Esophagus (tissue), 2 donors: ENCODE data around the gene CLCNKA. TPM values are rescaled to one million over a fixed set of nuclear protein-coding genes. Genes with fewer than 3 reads are reported as not detected.

Experiments used
- H3K27ac ChIP-seq, 2 donors: one replicate each; pipeline ENCODE4 v1.5.1; 2013; ENCODE audit warnings: low read depth in 2 of 2, mild to moderate bottlenecking in 2 of 2, inconsistent platforms in 1 of 2, low read length in 1 of 2, moderate library complexity in 1 of 2
- H3K27me3 ChIP-seq, 2 donors: one replicate each; pipeline ENCODE4 v1.6.1; 2013; ENCODE audit warnings: low read length in 2 of 2, control low read depth in 1 of 2, mild to moderate bottlenecking in 1 of 2; ENCODE audit not compliant: insufficient read depth in 2 of 2, control insufficient read depth in 1 of 2
- H3K36me3 ChIP-seq, 2 donors: one replicate each; pipeline ENCODE4 v1.6.1; 2013; ENCODE audit warnings: low read length in 1 of 2; ENCODE audit not compliant: control insufficient read depth in 2 of 2, insufficient read depth in 2 of 2
- H3K4me1 ChIP-seq, 2 donors: one replicate each; pipeline ENCODE4 v1.6.1; 2013; ENCODE audit warnings: low read length in 1 of 2; ENCODE audit not compliant: control insufficient read depth in 2 of 2, insufficient read depth in 2 of 2
- H3K4me3 ChIP-seq, 2 donors: one replicate each; pipeline ENCODE4 v1.5.1; 2013; ENCODE audit warnings: low read length in 2 of 2, mild to moderate bottlenecking in 2 of 2, low read depth in 1 of 2, moderate library complexity in 1 of 2
- H3K9me3 ChIP-seq, 2 donors: one replicate each; pipeline ENCODE4 v1.6.1; 2013; ENCODE audit warnings: mild to moderate bottlenecking in 2 of 2, low read depth in 1 of 2, low read length in 1 of 2, moderate library complexity in 1 of 2; ENCODE audit not compliant: control insufficient read depth in 2 of 2, insufficient read depth in 1 of 2
- WGBS, 2 donors: extraction: QIAGEN DNeasy Blood & Tissue Kit; methylation state at CpG; one replicate each; pipeline ENCODE4 v1.1.7; 2013; 5-methylcytosine and 5-hydroxymethylcytosine counted together
- polyA plus RNA-seq, 2 donors: library from polyadenylated mRNA; stranded (reverse); fragments of 200-250 nt; gene quantifications; one replicate each; pipeline ENCODE4 v1.2.3, GENCODE V29; 2013
- donor health status: healthy with polysubstance abuse.
- donor health status: Bipolar disorder and iron deficiency.

Gene CLCNKA
- polyA plus RNA-seq, 2 donors = 0.04 to 0.06 TPM

- H3K4me1 ChIP-seq = peaks cover 0 to 9% of the 10 kb centered on the region in 2 donors
- 71 to 74% methylated on average over 8 of the region's 8 CpGs for WGBS, 2 donors
- no peaks in the 10 kb centered on the region for H3K27me3 ChIP-seq
- no peaks in the 10 kb centered on the region for H3K9me3 ChIP-seq
- no peaks in the 10 kb centered on the region for H3K36me3 ChIP-seq
- no peak overlapping the region for H3K27ac ChIP-seq
- H3K4me3 ChIP-seq = no peak overlapping the region
Measured at GRCh38 chr1:16065269-16065576, 43.4 kb downstream of the CLCNKA start.

DNA sequence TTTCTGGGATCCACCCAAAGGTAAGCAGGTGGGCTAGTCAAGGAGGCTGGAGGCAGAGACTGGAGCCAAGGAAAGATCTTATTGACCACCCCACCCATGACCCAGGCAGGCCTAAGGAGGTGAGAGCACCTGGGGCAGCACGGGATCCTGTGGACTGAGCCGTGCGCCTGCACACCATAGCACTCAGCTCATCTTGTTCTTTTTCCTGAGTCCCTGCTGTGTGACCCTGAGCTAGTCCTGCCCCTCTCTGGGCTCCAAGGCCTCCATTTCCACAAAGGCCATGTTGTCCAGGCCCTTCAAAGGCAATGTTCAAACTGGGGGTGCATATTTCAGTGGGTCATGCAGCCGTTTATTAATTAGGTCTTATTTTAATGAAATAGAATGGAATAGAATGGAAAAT lies 44.4 kb downstream of the CLCNKA start:
- Histone ChIP-seq H3K4me1 (peaks cover 0 to 9% of the 10 kb centered on the region in 2 donors), H3K36me3 (no peaks in the 10 kb centered on the region), H3K9me3 (no peaks in the 10 kb centered on the region), H3K27me3 (no peaks in the 10 kb centered on the region), H3K4me3 (no peak overlapping the region), H3K27ac (no peak overlapping the region)
- 82% methylated on average over 4 of the region's 4 CpGs for WGBS, 2 donors

- 30 to 43% methylated on average over 6 of the region's 6 CpGs for WGBS, 2 donors
- H3K9me3 ChIP-seq = no peaks in the 10 kb centered on the region
Measured at GRCh38 chr1:16067127-16067768, 45.4 kb downstream of the CLCNKA start.

DNA sequence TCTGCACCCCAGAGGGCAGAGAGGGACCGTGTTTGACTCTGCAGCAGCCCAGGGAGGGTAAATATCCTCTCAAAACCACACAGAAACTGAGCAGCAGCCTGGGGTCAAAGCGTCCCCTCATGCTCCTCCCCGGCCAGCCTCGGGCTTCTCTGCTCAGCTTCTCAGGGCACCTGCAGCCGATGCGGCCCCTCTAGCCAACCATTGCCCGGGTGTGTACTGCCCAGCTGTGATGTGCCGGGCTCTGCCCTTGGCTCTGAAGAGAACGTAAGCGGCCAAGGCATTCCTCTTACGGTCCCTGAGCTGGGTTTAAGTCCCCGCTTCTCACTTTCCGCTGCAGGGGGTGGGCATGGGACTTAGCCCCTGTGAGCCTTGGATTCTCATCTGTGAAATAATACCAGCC lies 46.1 kb downstream of the CLCNKA start:
- peaks cover 0 to under 1% of the 10 kb centered on the region in 2 donors for H3K27me3 ChIP-seq
- 68 to 79% methylated on average over 13 of the region's 13 CpGs for WGBS, 2 donors
- no peak overlapping the region for H3K27ac ChIP-seq
- H3K4me1 ChIP-seq = peaks cover under 1 to 8% of the 10 kb centered on the region in 2 donors
- no peaks in the 10 kb centered on the region for H3K36me3 ChIP-seq
- H3K9me3 ChIP-seq = no peaks in the 10 kb centered on the region
- H3K4me3 ChIP-seq = no peak overlapping the region

More at GRCh38 chr1:16067127-16067768, 45.4 kb downstream of the CLCNKA start:
- Histone ChIP-seq H3K4me3 (no peak overlapping the region), H3K36me3 (no peaks in the 10 kb centered on the region), H3K4me1 (peaks cover 0 to 7% of the 10 kb centered on the region in 2 donors), H3K27ac (no peak overlapping the region), H3K27me3 (no peaks in the 10 kb centered on the region)

- no peaks in the 10 kb centered on the region for H3K36me3 ChIP-seq
- no peak overlapping the region for H3K27ac ChIP-seq
- peaks cover 3 to 10% of the 10 kb centered on the region in 2 donors for H3K4me1 ChIP-seq
- WGBS, 2 donors = 58 to 67% methylated on average over 10 to 11 of the region's 11 CpGs
- H3K4me3 ChIP-seq = no peak overlapping the region
- H3K27me3 ChIP-seq = peaks cover 0 to 3% of the 10 kb centered on the region in 2 donors
- no peaks in the 10 kb centered on the region for H3K9me3 ChIP-seq
Measured at GRCh38 chr1:16068356-16069270, 46.8 kb downstream of the CLCNKA start.

DNA sequence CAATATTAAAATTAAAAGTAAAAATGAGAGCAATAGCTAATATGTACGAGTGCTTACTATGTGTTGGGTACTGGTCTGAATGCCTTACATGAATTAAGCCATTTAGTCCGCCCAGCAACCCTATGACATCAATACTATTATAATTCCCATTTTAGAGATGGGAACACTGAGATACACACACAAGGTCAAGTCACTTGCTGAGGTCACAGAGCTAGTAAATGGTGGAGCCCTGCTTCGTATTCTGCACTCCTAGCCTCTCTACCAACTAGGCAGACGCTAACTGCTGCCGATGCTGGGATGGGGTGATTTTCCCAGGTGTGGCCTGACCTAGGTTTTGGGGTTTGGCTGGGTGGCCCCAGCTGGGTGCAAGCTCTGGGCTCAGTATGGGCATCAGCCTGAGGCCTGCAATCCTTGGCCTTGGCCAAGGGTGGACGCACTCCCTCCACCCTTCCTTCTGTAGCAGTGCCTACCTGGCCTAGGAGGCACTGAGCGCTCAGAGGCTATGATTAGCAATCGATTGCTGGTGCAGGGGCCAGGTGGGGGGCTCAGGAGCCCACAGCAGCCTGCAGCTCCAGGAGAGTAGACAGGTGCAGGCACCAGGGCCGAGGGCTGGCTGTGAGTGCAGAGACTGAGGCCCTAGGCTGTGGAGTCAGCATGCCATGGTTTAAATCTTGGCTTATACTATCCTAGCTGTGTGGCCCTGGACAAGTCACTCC lies 49.0 kb downstream of the CLCNKA start:
- no peak overlapping the region for H3K27ac ChIP-seq
- H3K27me3 ChIP-seq = peaks cover 0 to 3% of the 10 kb centered on the region in 2 donors
- WGBS, 2 donors = 88 to 91% methylated on average over 9 of the region's 9 CpGs
- no peaks in the 10 kb centered on the region for H3K36me3 ChIP-seq
- no peaks in the 10 kb centered on the region for H3K9me3 ChIP-seq
- no peak overlapping the region for H3K4me3 ChIP-seq
- H3K4me1 ChIP-seq = peaks cover 10 to 11% of the 10 kb centered on the region in 2 donors

GRCh38 chr1:16071614-16072013 lies 49.8 kb downstream of the CLCNKA start:
- Histone ChIP-seq H3K4me3 (no peak overlapping the region), H3K27ac (no peak overlapping the region), H3K36me3 (no peaks in the 10 kb centered on the region), H3K4me1 (peaks cover 11 to 18% of the 10 kb centered on the region in 2 donors), H3K9me3 (no peaks in the 10 kb centered on the region), H3K27me3 (peaks cover 0 to 3% of the 10 kb centered on the region in 2 donors)
- 96 to 99% methylated on average over 6 of the region's 6 CpGs for WGBS, 2 donors

GRCh38 chr1:16072095-16072494 lies 50.3 kb downstream of the CLCNKA start:
- Histone ChIP-seq H3K27ac (no peak overlapping the region), H3K27me3 (peaks cover 0 to 3% of the 10 kb centered on the region in 2 donors), H3K4me3 (no peak overlapping the region), H3K36me3 (no peaks in the 10 kb centered on the region), H3K9me3 (no peaks in the 10 kb centered on the region), H3K4me1 (peaks cover 9 to 22% of the 10 kb centered on the region in 2 donors)
- WGBS, 2 donors = 80 to 87% methylated on average over 5 of the region's 5 CpGs

- H3K27me3 ChIP-seq = peaks cover 0 to 3% of the 10 kb centered on the region in 2 donors
- H3K4me1 ChIP-seq = peaks cover 9 to 25% of the 10 kb centered on the region in 2 donors
- H3K27ac ChIP-seq = no peak overlapping the region
- no peaks in the 10 kb centered on the region for H3K9me3 ChIP-seq
- 6 to 7% methylated on average over 32 to 49 of the region's 49 CpGs for WGBS, 2 donors
- H3K4me3 ChIP-seq = peak overlapping the region; percentile 31 to 43
- no peaks in the 10 kb centered on the region for H3K36me3 ChIP-seq
Measured at GRCh38 chr1:16072616-16073484, 51.0 kb downstream of the CLCNKA start.
